HepG2 (cell line): ENCODE results near the gene BSG. TPM values are rescaled to one million over a fixed set of nuclear protein-coding genes. Genes with fewer than 3 reads are reported as not detected.

ENCODE experiments used
- ATAC-seq: fragments of 200-7000 bp; cut with Tn5 transposase; 3 replicates; pipeline ENCODE4 v1.9.1; 2020; ENCODE audit warnings: mild to moderate bottlenecking, moderate library complexity
- BruUV-seq: library from RNA; stranded (reverse); fragments of 400-500 nt; replicated peaks from 2 replicates; lab custom pipeline; 2021; lab: Mats Ljungman, UMichigan
- CTCF ChIA-PET: fragments of 300-600 bp; formaldehyde crosslinking; extraction: SDS; loops from one replicate; lab custom pipeline; 2021; ENCODE audit warnings: low total read pairs, inconsistent platforms, low intra/inter-chr PET ratio; lab: Yijun Ruan, JAX
- POLR2A ChIA-PET: fragments of 350-600 bp; sonication (Branson Sonifier 250); formaldehyde crosslinking; loops from one replicate; lab custom pipeline; 2020; ENCODE audit warnings: antibody characterized with exemption, inconsistent platforms; lab: Yijun Ruan, JAX
- DNase-seq: peaks from one replicate; pipeline ENCODE4 v3.0.0-alpha.2; 2015; ENCODE audit warnings: low spot score
- FAIRE-seq: peaks from 3 replicates; lab custom pipeline; 2011; peaks lifted over from hg19 to GRCh38; lab: Jason Lieb, UNC
- H2AFZ ChIP-seq: one replicate; pipeline ENCODE4 v1.6.1; 2011; ENCODE audit warnings: low read length, inconsistent platforms
- H3K27ac ChIP-seq: fragments of 300-600 bp; 3 replicates; pipeline ENCODE4 v1.8.0; 2011; ENCODE audit warnings: mixed run types, mild to moderate bottlenecking, mixed read lengths, low read length, inconsistent platforms; ENCODE audit not compliant: insufficient read depth; ENCODE audit errors: extremely low read length
- H3K27me3 ChIP-seq, 2 experiments: fragments of 200-600 bp in 1 of 2; 2 replicates in 1 of 2; 3 replicates in 1 of 2; pipeline versions ENCODE4 v1.6.0 to v1.8.0; 2011; ENCODE audit warnings: low read length in 2 of 2, mild to moderate bottlenecking in 2 of 2, moderate library complexity in 2 of 2, inconsistent platforms in 1 of 2; ENCODE audit not compliant: insufficient read depth in 2 of 2, control insufficient read depth in 1 of 2
- H3K36me3 ChIP-seq, 2 experiments: fragments of 200-600 bp in 1 of 2; replicated peaks in 1 of 2; 2 replicates in 1 of 2; 3 replicates in 1 of 2; pipeline versions ENCODE4 v1.5.1 to v1.8.0; 2011; ENCODE audit warnings: low read length in 2 of 2, inconsistent platforms in 1 of 2; ENCODE audit not compliant: insufficient read depth in 2 of 2, control insufficient read depth in 1 of 2
- H3K4me1 ChIP-seq: 2 replicates; pipeline ENCODE4 v1.5.1; 2012; ENCODE audit warnings: low read length, inconsistent platforms; ENCODE audit not compliant: insufficient read depth
- H3K4me2 ChIP-seq: 2 replicates; pipeline ENCODE4 v1.6.0; 2011; ENCODE audit warnings: low read depth, low read length, inconsistent platforms
- H3K4me3 ChIP-seq, 3 experiments: fragments of 200-600 bp in 1 of 3; sonication (generic), shearing (Covaris generic) in 1 of 3; replicated peaks in 1 of 3; 2 replicates each; pipeline ENCODE4 v1.5.1; 2011 to 2016; ENCODE audit warnings: low read length in 3 of 3, inconsistent platforms in 2 of 3, low read depth in 2 of 3, mild to moderate bottlenecking in 2 of 3, control low read depth in 1 of 3, mixed read lengths in 1 of 3; ENCODE audit not compliant: insufficient read depth in 1 of 3
- H3K79me2 ChIP-seq: one replicate; pipeline ENCODE4 v1.6.1; 2011; ENCODE audit warnings: low read length, inconsistent platforms; ENCODE audit not compliant: insufficient read depth
- H3K9ac ChIP-seq: 2 replicates; pipeline ENCODE4 v1.6.0; 2011; ENCODE audit warnings: mild to moderate bottlenecking, low read depth, low read length, inconsistent platforms; ENCODE audit not compliant: insufficient read depth
- H3K9me3 ChIP-seq: 2 replicates; pipeline ENCODE4 v1.5.1; 2012; ENCODE audit warnings: mild to moderate bottlenecking, low read length
- H4K20me1 ChIP-seq: 2 replicates; pipeline ENCODE4 v1.6.0; 2011; ENCODE audit warnings: inconsistent platforms, mild to moderate bottlenecking, low read length, moderate library complexity; ENCODE audit not compliant: insufficient read depth
- AGO2 ChIP-seq: fragments of 200-400 bp; formaldehyde crosslinking; optimal IDR thresholded peaks from 2 replicates; pipeline ENCODE3; 2017; ENCODE audit warnings: mild to moderate bottlenecking, low read depth, low read length, moderate library complexity
- GABPA ChIP-seq, 2 experiments: IDR thresholded peaks; 2 replicates each; pipeline ENCODE4 v1.6.1; 2011 to 2016; ENCODE audit warnings: low read depth in 2 of 2, low read length in 1 of 2, missing biosample characterization in 1 of 2, missing genetic modification characterization in 1 of 2
- GLI4 ChIP-seq: sonication (generic); formaldehyde crosslinking; IDR thresholded peaks from 2 replicates; pipeline ENCODE4 v1.5.1; 2020; ENCODE audit warnings: missing genetic modification reagents, mild to moderate bottlenecking, moderate library complexity, borderline replicate concordance
- HNF1B ChIP-seq: sonication (generic); formaldehyde crosslinking; IDR thresholded peaks from 2 replicates; pipeline ENCODE4 v1.5.1; 2020; ENCODE audit warnings: mild to moderate bottlenecking, moderate library complexity, missing genetic modification reagents
- MXI1 ChIP-seq: IDR thresholded peaks from 3 replicates; pipeline ENCODE4 v1.6.1; 2012; ENCODE audit warnings: low read depth, low read length, inconsistent platforms, borderline replicate concordance
- NFE2L1 ChIP-seq: sonication (generic); formaldehyde crosslinking; IDR thresholded peaks from 2 replicates; pipeline ENCODE4 v1.4.0; 2020; ENCODE audit warnings: missing genetic modification reagents, mild to moderate bottlenecking, borderline replicate concordance
- NFIC ChIP-seq: IDR thresholded peaks from 2 replicates; pipeline ENCODE4 v1.6.1; 2012; ENCODE audit warnings: mild to moderate bottlenecking, low read length, inconsistent platforms
- RBFOX2 ChIP-seq: fragments of 200-400 bp; formaldehyde crosslinking; IDR thresholded peaks from 2 replicates; pipeline ENCODE4 v1.6.1; 2017; ENCODE audit warnings: low read depth, mild to moderate bottlenecking, low read length
- RBM22 ChIP-seq: fragments of 200-400 bp; formaldehyde crosslinking; optimal IDR thresholded peaks from 2 replicates; pipeline ENCODE3; 2017; ENCODE audit warnings: mild to moderate bottlenecking, low read length, moderate library complexity
- SMAD1 ChIP-seq: sonication (generic); formaldehyde crosslinking; IDR thresholded peaks from 2 replicates; pipeline ENCODE4 v1.4.0; 2020; ENCODE audit warnings: missing genetic modification reagents, low read depth, mild to moderate bottlenecking, borderline replicate concordance
- SPEN ChIP-seq: sonication (generic); formaldehyde crosslinking; IDR thresholded peaks from 2 replicates; pipeline ENCODE4 v1.5.1; 2020; ENCODE audit warnings: low read depth, mild to moderate bottlenecking, missing genetic modification reagents
- ZBTB38 ChIP-seq: sonication (generic); formaldehyde crosslinking; IDR thresholded peaks from 2 replicates; pipeline ENCODE4 v1.5.1; 2020; ENCODE audit warnings: mild to moderate bottlenecking, missing genetic modification reagents
- ZFP36 ChIP-seq: fragments of 150-350 bp; IDR thresholded peaks from 2 replicates; pipeline ENCODE4 v1.6.1; 2018; ENCODE audit warnings: borderline replicate concordance, low read length, low read depth; ENCODE audit not compliant: partially characterized antibody
- ZFP82 ChIP-seq: sonication (generic); formaldehyde crosslinking; IDR thresholded peaks from 2 replicates; pipeline ENCODE4 v1.5.1; 2020; ENCODE audit warnings: mild to moderate bottlenecking, missing genetic modification reagents, borderline replicate concordance
- ZFX ChIP-seq: sonication (generic); formaldehyde crosslinking; IDR thresholded peaks from 2 replicates; pipeline ENCODE4 v1.4.0; 2020; ENCODE audit warnings: mild to moderate bottlenecking, low read depth, missing genetic modification reagents, moderate library complexity
- ZNF180 ChIP-seq: sonication (generic); formaldehyde crosslinking; IDR thresholded peaks from 2 replicates; pipeline ENCODE4 v1.4.0; 2020; ENCODE audit warnings: low read depth, missing genetic modification reagents, borderline replicate concordance
- ZNF251 ChIP-seq: sonication (generic); formaldehyde crosslinking; IDR thresholded peaks from 2 replicates; pipeline ENCODE4 v1.9.0; 2021; ENCODE audit warnings: mild to moderate bottlenecking, missing genetic modification reagents
- ZNF441 ChIP-seq: sonication (generic); formaldehyde crosslinking; IDR thresholded peaks from 2 replicates; pipeline ENCODE4 v1.7.0; 2021; ENCODE audit warnings: missing genetic modification reagents, borderline replicate concordance
- ZNF879 ChIP-seq: sonication (generic); formaldehyde crosslinking; IDR thresholded peaks from 2 replicates; pipeline ENCODE4 v1.8.1; 2023; ENCODE audit warnings: missing genetic modification reagents
- WGBS: methylation state at CpG from one replicate; pipeline ENCODE4 v1.1.6; 2017; ENCODE audit warnings: low lambda C conversion rate; 5-methylcytosine and 5-hydroxymethylcytosine counted together
- in situ Hi-C: cut with HindIII; loops from 2 replicates; pipeline ENCODE4 v1.10.0; 2017; ENCODE audit warnings: low pct_unique_long_range_greater_than_20kb; ENCODE audit not compliant: extremely low pct_ligation_motif_present
- intact Hi-C: fragments of 100-400 bp; cut with micrococcal nuclease; formaldehyde crosslinking; loops from one replicate; pipeline ENCODE4 v1.10.0; 2022; ENCODE audit not compliant: unreplicated experiment
- polyA plus RNA-seq, 8 experiments: library from polyadenylated mRNA; depleted of rRNA in 3 of 8; stranded (reverse) in 7 of 8; unstranded in 1 of 8; fragments of >200 nt; fragmentation: Illumina TruSeq in 4 of 8; extraction: Trizol in 4 of 8; gene quantifications; 2 replicates each; pipeline versions ENCODE4 v1.2.1 to v1.2.3, GENCODE V29; 2011 to 2016; ENCODE audit warnings: low read depth in 4 of 8, missing spikeins in 1 of 8, mixed read lengths in 1 of 8; ENCODE audit not compliant: insufficient read depth in 1 of 8
- total RNA-seq, 5 experiments: library from RNA; depleted of rRNA; stranded (reverse); fragments of >200 nt; fragmentation: Illumina TruSeq; extraction: Trizol; gene quantifications; 2 replicates each; pipeline ENCODE4 v1.2.3, GENCODE V29; 2016; ENCODE audit warnings: low read depth in 1 of 5

BSG gene
- total and polyA plus RNA-seq, 2 of the 13 experiments (the other 11 are each of a cell fraction or from before 2014, with no cell fraction given): 309 to 754 TPM

DNA sequence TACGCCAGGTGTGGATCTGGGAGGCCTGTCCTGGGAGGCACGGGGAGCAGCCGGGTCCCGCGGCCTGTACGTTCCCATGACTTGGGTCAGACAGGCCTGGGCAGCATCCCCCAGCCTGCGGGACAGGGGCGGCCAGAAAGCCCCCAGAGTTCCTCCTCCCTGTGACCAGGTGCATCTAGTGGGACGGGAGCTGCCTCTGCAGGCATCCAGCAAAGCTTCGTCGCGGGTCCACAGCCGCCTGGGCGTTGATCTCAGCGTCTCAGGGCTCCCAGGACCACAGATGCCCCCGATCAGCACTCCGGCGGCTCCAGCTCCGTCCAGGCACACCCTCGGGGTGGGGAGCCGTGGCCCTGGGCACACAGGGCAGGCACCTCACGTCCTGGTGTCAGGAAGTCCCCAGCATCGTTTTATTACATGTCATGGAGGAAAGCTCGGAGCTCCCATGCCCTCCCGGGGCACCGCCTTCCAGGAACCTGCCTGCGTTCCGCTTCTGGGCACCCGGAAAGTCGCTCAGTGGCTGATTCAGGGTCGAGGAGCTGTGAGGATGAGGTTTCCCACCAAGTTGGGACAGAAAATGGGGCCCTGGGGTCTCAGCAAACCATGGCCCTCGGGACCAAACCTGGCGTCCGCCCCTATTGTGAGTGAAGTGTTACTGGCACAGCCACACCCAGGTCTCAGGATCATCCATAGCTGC is 30.1 kb upstream of the BSG start:
- FAIRE-seq (no peak), ATAC-seq (no peak)
- in situ Hi-C loops (no loop called here), intact Hi-C loops (no loop called here)
- H3K36me3 ChIP-seq: peaks cover 6 to 29% of the 10 kb centered on the region in 2 experiments; a peak in 4 of 5 replicates
- H3K4me2 ChIP-seq: no peak overlapping the region
- H3K27me3 ChIP-seq: no peaks in the 10 kb centered on the region
- no peak overlapping the region for H3K27ac ChIP-seq
- H3K4me1 ChIP-seq: no peaks in the 10 kb centered on the region
- no peaks in the 10 kb centered on the region for H3K9me3 ChIP-seq
- TF ChIP-seq HNF1B (CRISPR knock-in tag) (no peak), ZNF180 (CRISPR knock-in tag) (no peak), NFE2L1 (CRISPR knock-in tag) (no peak), ZFP82 (CRISPR knock-in tag) (no peak), AGO2 (peak; percentile 84), RBFOX2 (peak; percentile 72), SPEN (CRISPR knock-in tag) (no peak), MXI1 (no peak), NFIC (no peak), ZFX (CRISPR knock-in tag) (no peak), ZNF251 (CRISPR knock-in tag) (no peak), GLI4 (CRISPR knock-in tag) (no peak), ZFP36 (no peak), ZNF441 (CRISPR knock-in tag) (no peak), SMAD1 (CRISPR knock-in tag) (no peak), RBM22 (peak; percentile 60), GABPA (IDR thresholded peaks at IDR 0.05; ENCODE audit: low read depth, low read length) (no peak), GABPA (CRISPR knock-in tag; IDR thresholded peaks at IDR 0.05; ENCODE audit: low read depth) (no peak), ZBTB38 (CRISPR knock-in tag) (peak; percentile 54; the same call in 1 of the 2 replicates), ZNF879 (CRISPR knock-in tag) (no peak)
- TF ChIP-seq, all 625 proteins: peak for 4
- Histone ChIP-seq H3K4me3 (no peak overlapping the region), H2AFZ (no peak overlapping the region), H4K20me1 (peaks cover 6% of the 10 kb centered on the region; the same call in 1 of the 2 replicates), H3K9ac (no peak overlapping the region), H3K79me2 (no peaks in the 10 kb centered on the region)
- ChIA-PET CTCF (no interaction called here), POLR2A (interaction anchor here (1.3 to 1.4 kb wide), 4 partner anchors 9 to 91 kb away, joined by 4 to 5 read pairs (median 4); partner anchors contain the start of gene POLRMT)
- DNase-seq: no peak
- BruUV-seq: no TSS peak
- WGBS: 92% methylated on average over 25 of the region's 34 CpGs
